ENCODE results near the gene PRDM8.

PRDM8 gene

GRCh38 chr4:80201252-80202151 is 4.2 kb downstream of the PRDM8 start:
- peak; percentile 51 for DNase-seq (ENCODE audit: low read depth)

- DNase-seq (ENCODE audit: low read depth), result peak; percentile 72
Measured at GRCh38 chr4:80202190-80202711, 4.9 kb downstream of the PRDM8 start.

GRCh38 chr4:80202741-80203553 is 5.6 kb downstream of the PRDM8 start:
- DNase-seq (ENCODE audit: low read depth), result peak; percentile 25

- no peak for DNase-seq (ENCODE audit: low read depth)
Measured at GRCh38 chr4:80204433-80205011, 7.2 kb downstream of the PRDM8 start.

GRCh38 chr4:80206111-80206510 is 8.8 kb downstream of the PRDM8 start:
- no peak for DNase-seq (ENCODE audit: low read depth)

- DNase-seq (ENCODE audit: low read depth), result no peak
Measured at GRCh38 chr4:80206521-80207171, 9.3 kb downstream of the PRDM8 start.

GRCh38 chr4:80207172-80207583 is 9.9 kb downstream of the PRDM8 start:
- DNase-seq (ENCODE audit: low read depth), result no peak

- no peak for DNase-seq (ENCODE audit: low read depth)
Measured at GRCh38 chr4:80207664-80208063, 10.4 kb downstream of the PRDM8 start.

- DNase-seq (ENCODE audit: low read depth), result no peak
Measured at GRCh38 chr4:80208610-80209339, 11.5 kb downstream of the PRDM8 start.

- no peak for DNase-seq (ENCODE audit: low read depth)
Measured at GRCh38 chr4:80209340-80209701, 12.0 kb downstream of the PRDM8 start.

- DNase-seq (ENCODE audit: low read depth), result no peak
Measured at GRCh38 chr4:80210549-80210948, 13.2 kb downstream of the PRDM8 start.

GRCh38 chr4:80213117-80213815 is 16.0 kb downstream of the PRDM8 start:
- DNase-seq (ENCODE audit: low read depth), result no peak

- no peak for DNase-seq (ENCODE audit: low read depth)
Measured at GRCh38 chr4:80215449-80216052, 18.2 kb downstream of the PRDM8 start.

GRCh38 chr4:80216100-80216761 is 18.9 kb downstream of the PRDM8 start:
- DNase-seq (ENCODE audit: low read depth), result no peak

- DNase-seq (ENCODE audit: low read depth), result no peak
Measured at GRCh38 chr4:80219301-80220025, 22.2 kb downstream of the PRDM8 start.

GRCh38 chr4:80220711-80221110 is 23.4 kb downstream of the PRDM8 start:
- no peak for DNase-seq (ENCODE audit: low read depth)

GRCh38 chr4:80221161-80221560 is 23.9 kb downstream of the PRDM8 start:
- DNase-seq (ENCODE audit: low read depth), result no peak

GRCh38 chr4:80225595-80225994 is 28.3 kb downstream of the PRDM8 start:
- DNase-seq (ENCODE audit: low read depth), result no peak

GRCh38 chr4:80226094-80226493 is 28.8 kb downstream of the PRDM8 start:
- DNase-seq (ENCODE audit: low read depth), result no peak
